ENCODE data around the gene PRR14. TPM values are rescaled to one million over a fixed set of nuclear protein-coding genes. Genes with fewer than 3 reads are reported as not detected.

Gene PRR14
- polyA plus RNA-seq, 1 of the 3 experiments (the other 2 are of a cell fraction) = 13.5 TPM

DNA sequence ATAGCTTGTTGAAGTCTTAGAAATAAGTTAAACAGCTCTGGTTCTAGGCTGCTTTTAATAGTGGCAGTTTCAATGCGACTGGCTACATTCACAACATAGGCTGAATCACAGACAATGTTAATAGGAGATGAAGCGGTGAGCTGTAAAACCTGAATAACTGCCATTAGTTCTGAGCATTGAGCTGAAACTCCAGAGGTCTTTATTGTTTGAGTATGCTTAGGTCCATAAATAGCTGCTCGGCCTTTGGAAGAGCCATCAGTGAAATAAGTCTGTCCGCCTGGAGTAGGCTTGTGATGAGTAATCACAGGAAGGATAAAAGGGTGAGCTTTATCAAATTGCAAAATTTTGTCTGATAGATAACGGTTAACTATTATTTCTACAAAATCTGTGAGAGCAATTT, 31.1 kb upstream of the PRR14 start (continued):
- no peak for TF ChIP-seq TCF12 (IDR thresholded peaks at IDR 0.05)
- no peak for TF ChIP-seq FOSL2 (IDR thresholded peaks at IDR 0.05; ENCODE audit: borderline replicate concordance, low read depth)

- TF ChIP-seq JUND (IDR thresholded peaks at IDR 0.05) (no peak), FOXM1 (IDR thresholded peaks at IDR 0.05; ENCODE audit: low read depth) (no peak), MAX (IDR thresholded peaks at IDR 0.05; ENCODE audit: low read depth) (no peak), FOXJ3 (CRISPR knock-in tag; IDR thresholded peaks at IDR 0.05) (no peak), MXI1 (IDR thresholded peaks at IDR 0.05; ENCODE audit: low read depth, low read length) (no peak), TEAD4 (IDR thresholded peaks at IDR 0.05; ENCODE audit: borderline replicate concordance, insufficient read depth) (no peak), MEF2A (IDR thresholded peaks at IDR 0.05; ENCODE audit: borderline replicate concordance, low read depth) (no peak), POLR2AphosphoS5 (IDR thresholded peaks at IDR 0.05; ENCODE audit: low read depth, low read length) (no peak), RFX5 (IDR thresholded peaks at IDR 0.05; ENCODE audit: low read length) (no peak)
- TF ChIP-seq, protein P1, sequence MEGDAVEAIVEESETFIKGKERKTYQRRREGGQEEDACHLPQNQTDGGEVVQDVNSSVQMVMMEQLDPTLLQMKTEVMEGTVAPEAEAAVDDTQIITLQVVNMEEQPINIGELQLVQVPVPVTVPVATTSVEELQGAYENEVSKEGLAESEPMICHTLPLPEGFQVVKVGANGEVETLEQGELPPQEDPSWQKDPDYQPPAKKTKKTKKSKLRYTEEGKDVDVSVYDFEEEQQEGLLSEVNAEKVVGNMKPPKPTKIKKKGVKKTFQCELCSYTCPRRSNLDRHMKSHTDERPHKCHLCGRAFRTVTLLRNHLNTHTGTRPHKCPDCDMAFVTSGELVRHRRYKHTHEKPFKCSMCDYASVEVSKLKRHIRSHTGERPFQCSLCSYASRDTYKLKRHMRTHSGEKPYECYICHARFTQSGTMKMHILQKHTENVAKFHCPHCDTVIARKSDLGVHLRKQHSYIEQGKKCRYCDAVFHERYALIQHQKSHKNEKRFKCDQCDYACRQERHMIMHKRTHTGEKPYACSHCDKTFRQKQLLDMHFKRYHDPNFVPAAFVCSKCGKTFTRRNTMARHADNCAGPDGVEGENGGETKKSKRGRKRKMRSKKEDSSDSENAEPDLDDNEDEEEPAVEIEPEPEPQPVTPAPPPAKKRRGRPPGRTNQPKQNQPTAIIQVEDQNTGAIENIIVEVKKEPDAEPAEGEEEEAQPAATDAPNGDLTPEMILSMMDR (IDR thresholded peaks at IDR 0.05) = no peak
- TF ChIP-seq, protein P2, sequence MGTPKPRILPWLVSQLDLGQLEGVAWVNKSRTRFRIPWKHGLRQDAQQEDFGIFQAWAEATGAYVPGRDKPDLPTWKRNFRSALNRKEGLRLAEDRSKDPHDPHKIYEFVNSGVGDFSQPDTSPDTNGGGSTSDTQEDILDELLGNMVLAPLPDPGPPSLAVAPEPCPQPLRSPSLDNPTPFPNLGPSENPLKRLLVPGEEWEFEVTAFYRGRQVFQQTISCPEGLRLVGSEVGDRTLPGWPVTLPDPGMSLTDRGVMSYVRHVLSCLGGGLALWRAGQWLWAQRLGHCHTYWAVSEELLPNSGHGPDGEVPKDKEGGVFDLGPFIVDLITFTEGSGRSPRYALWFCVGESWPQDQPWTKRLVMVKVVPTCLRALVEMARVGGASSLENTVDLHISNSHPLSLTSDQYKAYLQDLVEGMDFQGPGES (IDR thresholded peaks at IDR 0.05; ENCODE audit: low read depth, low read length) = no peak
- Histone ChIP-seq H3K79me2 (ENCODE audit: insufficient read depth) (no peaks in the 10 kb centered on the region), H3K9me3 (no peaks in the 10 kb centered on the region), H3K9me2 (no peaks in the 10 kb centered on the region), H3F3A (replicated peaks; ENCODE audit: insufficient read depth) (no peaks in the 10 kb centered on the region), H3K9ac (no peak overlapping the region), H3K27ac (ENCODE audit: low read depth in 2 of 2, low read length in 1 of 2) (no peak overlapping the region), H3K27me3 (ENCODE audit: insufficient read depth) (no peaks in the 10 kb centered on the region), H4K20me1 (ENCODE audit: insufficient read depth) (no peaks in the 10 kb centered on the region), H3K4me2 (no peak overlapping the region), H2AFZ (ENCODE audit: low read depth) (no peak overlapping the region), H3K4me1 (ENCODE audit: control insufficient read depth in 1 of 2, insufficient read depth in 2 of 2, low read depth in 1 of 2, low read length in 1 of 2) (peaks cover 0 to 4% of the 10 kb centered on the region in 2 experiments; a peak in 1 of 4 replicates), H3K4me3 (ENCODE audit: low read depth in 2 of 2, low read length in 1 of 2) (no peak overlapping the region), H3K36me3 (replicated peaks in 1 of 2; ENCODE audit: control insufficient read depth in 1 of 2, insufficient read depth in 2 of 2, low read length in 1 of 2) (no peaks in the 10 kb centered on the region)
- WGBS (ENCODE audit: low lambda C conversion rate) = 47% methylated on average over 3 of the region's 3 CpGs
- POLR2A ChIA-PET = no interaction called here
- CTCF ChIA-PET = interaction anchor here (0.9 to 1.9 kb wide), 4 partner anchors 9 to 190 kb away, joined by 3 to 11 read pairs (median 4); partner anchors contain the start of gene DCTPP1
- DNase-seq = no peak
Measured at GRCh38 chr16:30620169-30620568, 30.6 kb upstream of the PRR14 start.

DNA sequence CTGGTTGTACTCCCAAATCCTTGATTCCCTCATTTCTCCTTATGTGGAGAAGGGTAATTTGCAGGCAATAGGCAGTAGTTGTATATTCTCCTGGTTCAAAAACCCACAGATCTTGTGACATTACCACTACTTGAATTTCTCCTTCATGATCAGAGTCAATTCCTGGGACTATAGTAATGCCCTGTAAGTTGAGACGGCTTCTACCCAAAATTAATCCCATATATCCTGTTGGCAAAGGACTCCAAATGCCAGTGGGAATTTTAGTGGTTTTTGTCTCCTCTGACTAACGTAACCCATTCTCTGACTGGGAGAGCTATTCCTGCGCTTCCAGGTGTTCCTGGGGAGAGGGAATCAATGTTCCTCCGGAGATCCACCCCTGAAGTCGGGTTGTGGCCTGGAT, 29.0 kb upstream of the PRR14 start:
- Histone ChIP-seq H3K9ac (no peak overlapping the region), H3F3A (replicated peaks; ENCODE audit: insufficient read depth) (no peaks in the 10 kb centered on the region), H3K27me3 (ENCODE audit: insufficient read depth) (no peaks in the 10 kb centered on the region), H3K4me1 (ENCODE audit: control insufficient read depth in 1 of 2, insufficient read depth in 2 of 2, low read depth in 1 of 2, low read length in 1 of 2) (no peaks in the 10 kb centered on the region), H3K36me3 (replicated peaks in 1 of 2; ENCODE audit: control insufficient read depth in 1 of 2, insufficient read depth in 2 of 2, low read length in 1 of 2) (no peaks in the 10 kb centered on the region), H3K9me2 (no peaks in the 10 kb centered on the region), H4K20me1 (ENCODE audit: insufficient read depth) (no peaks in the 10 kb centered on the region), H3K27ac (ENCODE audit: low read depth in 2 of 2, low read length in 1 of 2) (no peak overlapping the region), H2AFZ (ENCODE audit: low read depth) (no peak overlapping the region), H3K9me3 (no peaks in the 10 kb centered on the region), H3K4me2 (no peak overlapping the region), H3K79me2 (ENCODE audit: insufficient read depth) (no peaks in the 10 kb centered on the region), H3K4me3 (ENCODE audit: low read depth in 2 of 2, low read length in 1 of 2) (no peak overlapping the region)
- POLR2A ChIA-PET = no interaction called here
- CTCF ChIA-PET = interaction anchor here (1.2 kb wide), 1 partner anchor 10 kb away, joined by 3 read pairs; no protein-coding TSS in a partner anchor
- 69% methylated on average over 5 of the region's 5 CpGs for WGBS (ENCODE audit: low lambda C conversion rate)
- DNase-seq = no peak
- TF ChIP-seq, protein P1 (IDR thresholded peaks at IDR 0.05) = no peak
- TF ChIP-seq POLR2AphosphoS5 (IDR thresholded peaks at IDR 0.05; ENCODE audit: low read depth, low read length) (no peak), SMC3 (IDR thresholded peaks at IDR 0.05; ENCODE audit: low read depth, low read length) (no peak), NRF1 (IDR thresholded peaks at IDR 0.05; ENCODE audit: low read depth, low read length) (no peak), YY1 (IDR thresholded peaks at IDR 0.05; ENCODE audit: low read depth) (no peak), GABPA (IDR thresholded peaks at IDR 0.05; ENCODE audit: low read depth) (no peak)
- TF ChIP-seq, protein P3, sequence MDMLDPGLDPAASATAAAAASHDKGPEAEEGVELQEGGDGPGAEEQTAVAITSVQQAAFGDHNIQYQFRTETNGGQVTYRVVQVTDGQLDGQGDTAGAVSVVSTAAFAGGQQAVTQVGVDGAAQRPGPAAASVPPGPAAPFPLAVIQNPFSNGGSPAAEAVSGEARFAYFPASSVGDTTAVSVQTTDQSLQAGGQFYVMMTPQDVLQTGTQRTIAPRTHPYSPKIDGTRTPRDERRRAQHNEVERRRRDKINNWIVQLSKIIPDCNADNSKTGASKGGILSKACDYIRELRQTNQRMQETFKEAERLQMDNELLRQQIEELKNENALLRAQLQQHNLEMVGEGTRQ (IDR thresholded peaks at IDR 0.05; ENCODE audit: borderline replicate concordance, low read depth, low read length) = no peak

All from SK-N-SH (cell line).